Testis (tissue), 2 donors: Measurements from ENCODE around the gene VSTM5.

Experiments
- CTCF ChIP-seq, 3 experiments: fragments of 450-650 bp in 2 of 3; fragments of 200-600 bp in 1 of 3; sonication (generic) in 1 of 3; IDR thresholded peaks; one replicate each; pipeline ENCODE4 v1.5.1; 2016 to 2019; ENCODE audit warnings: antibody characterized with exemption in 3 of 3, mild to moderate bottlenecking in 2 of 3, moderate library complexity in 1 of 3
- POLR2A ChIP-seq: fragments of 450-650 bp; IDR thresholded peaks from one replicate; pipeline ENCODE4 v1.6.1; 2017; ENCODE audit warnings: antibody characterized with exemption, mild to moderate bottlenecking, moderate library complexity

GRCh38 chr11:93770160-93770559, 80.3 kb downstream of the VSTM5 start:
- no peak for TF ChIP-seq CTCF (IDR thresholded peaks at IDR 0.05)
- no peak for TF ChIP-seq POLR2A
